ENCODE measurements around the gene GUCA2A.

GUCA2A gene

DNA sequence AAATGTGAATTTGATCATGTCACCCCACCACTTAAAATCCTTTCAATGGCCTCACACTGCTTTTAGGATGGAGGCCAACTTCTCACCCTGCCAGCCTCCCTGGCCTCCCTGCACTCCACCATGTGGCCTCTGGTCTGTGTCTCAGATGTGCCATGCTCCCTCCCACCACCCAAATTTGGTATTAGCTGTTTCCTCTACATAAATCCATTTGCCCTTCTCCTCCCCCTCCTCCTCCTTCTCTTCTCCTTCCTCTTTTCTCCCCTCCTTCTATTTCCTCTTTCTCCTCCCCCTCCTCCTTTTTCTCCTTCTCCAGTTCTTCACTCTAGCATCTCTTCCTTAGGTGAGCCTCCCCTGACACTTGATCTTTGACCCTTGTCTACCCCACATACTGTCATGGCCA lies 28.1 kb downstream of the GUCA2A start:
- H3K27ac Mint-ChIP-seq = no peak overlapping the region
- no peaks in the 10 kb centered on the region for H3K9me3 Mint-ChIP-seq
- H3K4me3 Mint-ChIP-seq = no peak overlapping the region
- TF ChIP-seq, protein P1, sequence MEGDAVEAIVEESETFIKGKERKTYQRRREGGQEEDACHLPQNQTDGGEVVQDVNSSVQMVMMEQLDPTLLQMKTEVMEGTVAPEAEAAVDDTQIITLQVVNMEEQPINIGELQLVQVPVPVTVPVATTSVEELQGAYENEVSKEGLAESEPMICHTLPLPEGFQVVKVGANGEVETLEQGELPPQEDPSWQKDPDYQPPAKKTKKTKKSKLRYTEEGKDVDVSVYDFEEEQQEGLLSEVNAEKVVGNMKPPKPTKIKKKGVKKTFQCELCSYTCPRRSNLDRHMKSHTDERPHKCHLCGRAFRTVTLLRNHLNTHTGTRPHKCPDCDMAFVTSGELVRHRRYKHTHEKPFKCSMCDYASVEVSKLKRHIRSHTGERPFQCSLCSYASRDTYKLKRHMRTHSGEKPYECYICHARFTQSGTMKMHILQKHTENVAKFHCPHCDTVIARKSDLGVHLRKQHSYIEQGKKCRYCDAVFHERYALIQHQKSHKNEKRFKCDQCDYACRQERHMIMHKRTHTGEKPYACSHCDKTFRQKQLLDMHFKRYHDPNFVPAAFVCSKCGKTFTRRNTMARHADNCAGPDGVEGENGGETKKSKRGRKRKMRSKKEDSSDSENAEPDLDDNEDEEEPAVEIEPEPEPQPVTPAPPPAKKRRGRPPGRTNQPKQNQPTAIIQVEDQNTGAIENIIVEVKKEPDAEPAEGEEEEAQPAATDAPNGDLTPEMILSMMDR (IDR thresholded peaks at IDR 0.05; ENCODE audit: unreplicated experiment in 3 of 3) = no peak
- no peaks in the 10 kb centered on the region for H3K36me3 Mint-ChIP-seq (ENCODE audit: low read depth)
- H3K4me1 Mint-ChIP-seq = no peaks in the 10 kb centered on the region
- peaks cover 36% of the 10 kb centered on the region for H3K27me3 Mint-ChIP-seq (ENCODE audit: low read depth)

DNA sequence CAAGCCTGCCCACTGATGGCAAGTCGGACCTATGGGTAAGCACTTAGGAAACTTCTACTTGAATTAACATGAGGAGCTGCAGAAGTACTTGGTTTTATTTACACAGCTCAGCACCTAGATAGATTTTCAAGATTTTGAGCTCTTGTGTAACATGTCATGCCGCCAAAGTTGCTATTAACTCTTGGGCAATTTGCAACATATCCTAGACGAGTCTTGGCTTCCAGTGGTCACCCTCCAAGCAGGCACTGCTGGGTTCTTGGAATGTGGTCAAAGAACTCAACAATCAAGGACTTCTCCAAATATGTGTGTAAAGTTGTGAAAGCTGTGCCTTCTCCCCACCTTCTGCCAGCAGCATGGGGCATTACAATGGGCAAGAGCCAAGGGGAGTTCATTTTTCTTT lies 29.1 kb downstream of the GUCA2A start:
- TF ChIP-seq, protein P1 (IDR thresholded peaks at IDR 0.05; ENCODE audit: unreplicated experiment in 3 of 3) = no peak
- Mint-ChIP-seq H3K27me3 (ENCODE audit: low read depth) (peaks cover 32% of the 10 kb centered on the region), H3K4me1 (no peaks in the 10 kb centered on the region), H3K9me3 (no peaks in the 10 kb centered on the region), H3K4me3 (no peak overlapping the region), H3K36me3 (ENCODE audit: low read depth) (no peaks in the 10 kb centered on the region), H3K27ac (no peak overlapping the region)

DNA sequence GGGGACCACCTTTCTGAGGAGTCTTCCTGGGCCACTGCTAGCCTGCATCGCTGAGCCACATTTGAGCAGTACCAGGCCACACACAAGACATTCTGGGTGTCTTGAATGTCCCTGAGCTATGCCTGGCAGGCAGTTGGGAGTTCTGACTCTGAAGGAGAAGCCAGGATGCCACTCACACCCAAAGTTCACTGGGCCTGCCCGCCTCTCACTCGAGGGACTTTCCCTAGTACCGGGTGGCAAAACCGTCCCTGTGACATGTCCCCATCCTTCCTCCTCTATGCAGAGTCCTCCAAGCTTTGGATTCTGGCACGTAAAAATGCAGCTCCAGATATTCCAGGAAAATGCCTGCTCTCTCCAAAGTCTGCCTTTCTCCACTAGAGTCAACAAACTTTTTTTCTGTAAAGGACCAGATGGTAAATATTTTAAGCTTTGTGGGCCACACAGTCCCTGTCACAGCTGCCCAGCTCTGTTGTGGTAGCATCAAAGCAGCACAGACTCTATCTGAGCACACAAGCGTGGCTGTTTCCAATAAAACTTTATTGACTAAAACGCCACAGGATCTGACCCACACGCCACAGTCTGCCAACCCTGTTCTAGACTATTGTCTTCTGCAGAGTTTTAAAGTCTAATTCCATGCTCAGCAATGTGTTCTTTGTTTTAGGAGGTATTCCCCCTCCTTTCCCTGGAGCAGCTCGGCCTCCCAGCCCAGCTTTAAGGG lies 30.6 kb downstream of the GUCA2A start:
- Mint-ChIP-seq H3K27me3 (ENCODE audit: low read depth) (peaks cover 39% of the 10 kb centered on the region), H3K4me3 (no peak overlapping the region), H3K4me1 (no peaks in the 10 kb centered on the region), H3K9me3 (no peaks in the 10 kb centered on the region), H3K27ac (no peak overlapping the region), H3K36me3 (ENCODE audit: low read depth) (no peaks in the 10 kb centered on the region)
- TF ChIP-seq, protein P1 (IDR thresholded peaks at IDR 0.05; ENCODE audit: unreplicated experiment in 3 of 3) = no peak

DNA sequence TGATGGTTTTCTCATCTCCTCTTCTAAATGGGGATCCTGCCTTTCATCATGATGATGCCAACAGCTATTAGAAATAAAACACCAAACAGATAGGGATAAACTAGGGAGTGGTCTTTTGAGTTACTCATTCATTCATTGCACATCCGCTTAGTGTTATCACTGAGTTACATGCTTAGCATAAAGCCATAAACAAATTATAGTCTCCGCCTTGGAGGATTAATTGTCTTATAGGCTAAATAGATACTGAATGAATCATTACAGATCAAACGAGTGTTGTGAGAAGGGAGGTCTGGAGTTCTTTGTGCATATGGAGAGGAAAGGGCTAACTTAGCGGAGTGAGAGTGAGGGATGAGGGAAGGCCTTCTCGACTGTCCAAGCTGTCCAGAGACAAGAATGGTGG lies 31.2 kb downstream of the GUCA2A start:
- TF ChIP-seq, protein P1 (IDR thresholded peaks at IDR 0.05; ENCODE audit: unreplicated experiment in 3 of 3) = no peak
- H3K27ac Mint-ChIP-seq = no peak overlapping the region
- no peaks in the 10 kb centered on the region for H3K4me1 Mint-ChIP-seq
- H3K36me3 Mint-ChIP-seq (ENCODE audit: low read depth) = no peaks in the 10 kb centered on the region
- H3K9me3 Mint-ChIP-seq = no peaks in the 10 kb centered on the region
- peaks cover 45% of the 10 kb centered on the region for H3K27me3 Mint-ChIP-seq (ENCODE audit: low read depth)
- H3K4me3 Mint-ChIP-seq = no peak overlapping the region

DNA sequence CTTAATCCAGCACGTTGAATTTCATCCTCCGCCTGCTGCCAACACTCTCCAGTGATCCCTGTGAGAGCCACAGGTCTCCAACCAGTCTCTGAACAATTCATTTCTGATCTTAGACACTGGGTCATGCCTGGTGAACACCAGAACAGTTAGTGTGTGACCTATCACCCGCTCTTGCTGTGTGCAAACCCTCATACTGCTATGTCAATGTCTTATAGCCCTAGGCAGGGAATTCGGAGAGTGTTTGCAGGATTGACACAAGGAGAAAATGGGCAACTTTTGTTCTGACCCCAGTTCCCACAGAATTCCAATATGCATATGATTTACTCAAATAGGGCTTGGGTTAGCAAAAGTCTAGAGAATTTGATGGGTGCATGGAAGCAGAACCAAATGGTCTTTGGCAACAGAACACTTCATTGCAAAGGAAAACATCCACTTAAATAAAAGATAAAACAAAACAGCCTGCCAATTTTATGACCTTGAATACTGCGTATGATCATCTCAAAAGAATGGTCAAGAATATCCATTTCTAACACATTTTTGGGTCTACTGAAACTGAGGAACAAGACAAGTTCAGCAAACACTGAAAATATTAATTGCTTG lies 34.4 kb downstream of the GUCA2A start:
- H3K9me3 Mint-ChIP-seq = no peaks in the 10 kb centered on the region
- H3K4me1 Mint-ChIP-seq = no peaks in the 10 kb centered on the region
- H3K36me3 Mint-ChIP-seq (ENCODE audit: low read depth) = no peaks in the 10 kb centered on the region
- H3K27me3 Mint-ChIP-seq (ENCODE audit: low read depth) = peaks cover 24% of the 10 kb centered on the region
- TF ChIP-seq, protein P1 (IDR thresholded peaks at IDR 0.05; ENCODE audit: unreplicated experiment in 3 of 3) = no peak
- H3K4me3 Mint-ChIP-seq = no peak overlapping the region
- no peak overlapping the region for H3K27ac Mint-ChIP-seq

DNA sequence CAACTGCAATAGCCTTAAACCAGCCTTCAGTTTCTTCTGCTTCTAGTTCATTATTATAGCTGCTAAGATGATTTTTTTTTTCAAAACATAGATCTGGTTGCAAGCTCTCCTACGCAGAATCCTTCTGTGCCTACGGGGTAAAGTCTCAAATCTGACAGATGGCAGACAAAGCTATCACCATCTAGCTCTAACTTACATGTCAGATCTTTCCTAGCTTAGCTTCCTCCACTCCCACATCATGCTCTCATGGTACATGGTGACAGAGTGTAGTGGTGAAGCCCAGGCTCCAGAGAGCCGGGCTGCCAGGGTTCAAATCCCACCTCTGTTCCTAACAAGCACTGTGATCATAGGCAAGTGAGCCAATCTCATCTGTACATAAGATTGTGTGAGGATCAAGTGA lies 35.6 kb downstream of the GUCA2A start:
- Mint-ChIP-seq H3K4me3 (no peak overlapping the region), H3K4me1 (no peaks in the 10 kb centered on the region), H3K27me3 (ENCODE audit: low read depth) (peaks cover 19% of the 10 kb centered on the region), H3K36me3 (ENCODE audit: low read depth) (no peaks in the 10 kb centered on the region), H3K27ac (no peak overlapping the region), H3K9me3 (peaks cover 2% of the 10 kb centered on the region)
- TF ChIP-seq, protein P1 (IDR thresholded peaks at IDR 0.05; ENCODE audit: unreplicated experiment in 3 of 3) = no peak
